HG03103 (cell line): ENCODE data around the gene CLEC7A.
A peak's percentile ranks its signal among the peaks of the same experiment; 100 is the strongest.

ENCODE experiments used
- ATAC-seq: cut with Tn5 transposase; IDR thresholded peaks from one replicate; pipeline ENCODE4 v1.9.1; 2021; ENCODE audit warnings: low read depth; ENCODE audit not compliant: unreplicated experiment

The CLEC7A gene

GRCh38 chr12:10130042-10130441 lies at the start of gene CLEC7A:
Gene CLEC7A, minus strand, starts transcription at chr12:10130199. Its CDS starts 117 bp downstream, at chr12:10130082.
- ATAC-seq: peak; percentile 76

- ATAC-seq: no peak
Measured at GRCh38 chr12:10179776-10180181, 49.8 kb upstream of the CLEC7A start.

- no peak for ATAC-seq
Measured at GRCh38 chr12:10178821-10179220, 48.8 kb upstream of the CLEC7A start, which contains the start of gene TMEM52B. Gene TMEM52B, plus strand, starts transcription at chr12:10179032. Its CDS starts 543 bp downstream, at chr12:10179575.

- ATAC-seq: no peak
Measured at GRCh38 chr12:10175846-10176636, 46.0 kb upstream of the CLEC7A start.

DNA sequence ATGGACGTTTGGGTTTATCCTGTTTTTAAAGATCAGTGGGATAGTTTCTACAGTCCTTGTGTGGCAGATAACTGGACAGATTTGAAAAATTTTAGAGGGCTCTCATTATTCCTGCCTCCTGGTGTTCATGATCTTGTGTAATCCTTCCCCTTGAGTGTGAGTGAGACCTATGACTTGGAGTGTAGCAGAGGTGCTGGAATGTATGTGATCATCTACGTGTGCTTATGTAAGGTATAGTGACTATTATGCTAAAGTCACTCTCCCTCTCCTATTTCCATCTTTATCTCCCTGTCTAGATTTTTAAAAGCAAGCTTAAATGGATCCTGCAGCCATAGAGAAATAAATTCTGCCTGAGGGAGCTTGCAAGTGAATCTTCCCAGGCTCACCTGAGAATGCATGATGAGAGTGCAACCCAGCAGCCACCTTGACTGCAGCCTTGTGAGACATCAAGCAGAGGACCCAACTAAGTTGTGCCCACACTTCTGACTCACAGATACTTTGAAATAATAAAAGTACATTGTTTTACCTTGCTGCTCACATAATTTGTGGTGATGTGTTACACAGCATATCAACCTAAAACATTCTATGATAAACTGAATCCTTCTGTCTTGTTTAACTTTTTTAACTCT lies 45.1 kb upstream of the CLEC7A start:
- ATAC-seq: no peak

DNA sequence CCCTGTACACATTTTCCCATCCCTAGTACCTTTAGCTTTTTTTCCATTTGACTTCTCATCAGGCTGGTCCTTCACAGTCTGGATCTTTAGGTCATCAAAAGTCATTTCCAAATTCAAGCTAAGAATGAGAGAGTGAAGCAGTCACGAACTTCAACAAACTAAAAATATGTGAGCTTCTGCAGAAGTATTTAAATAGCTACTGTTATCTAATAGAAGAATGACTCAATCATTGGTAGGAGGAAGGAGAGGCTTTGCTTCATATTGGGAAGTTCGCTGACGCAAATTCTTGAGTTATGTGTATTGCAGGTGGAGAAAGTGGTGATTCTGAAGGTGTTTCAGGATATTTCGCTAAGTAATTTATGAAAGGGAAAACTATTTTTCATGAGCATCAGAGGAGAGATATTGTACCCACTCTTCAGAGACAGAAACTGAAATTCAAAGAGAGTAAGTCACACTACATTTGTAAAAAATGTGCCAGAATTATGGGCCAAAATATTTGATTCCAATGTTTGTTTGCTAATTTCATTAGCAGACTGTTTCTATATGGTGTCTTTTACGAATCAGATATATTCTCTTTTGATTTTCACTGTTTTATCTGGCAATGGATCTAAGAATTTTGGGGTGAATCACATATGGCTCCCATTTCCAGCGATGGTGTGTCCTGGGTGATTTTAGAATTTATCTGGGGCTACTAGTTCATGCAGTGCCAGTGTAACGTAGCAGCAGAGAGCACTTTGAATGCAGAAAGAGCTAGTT lies 42.2 kb upstream of the CLEC7A start, which contains the start of gene OLR1:
Gene OLR1, minus strand, starts transcription at position 160 of the 756 bp plus-strand sequence. Its CDS starts 55 bp downstream, at position 105.
- ATAC-seq: no peak

- ATAC-seq: no peak
Measured at GRCh38 chr12:10170216-10170615, 40.2 kb upstream of the CLEC7A start.

- no peak for ATAC-seq
Measured at GRCh38 chr12:10169104-10169503, 39.1 kb upstream of the CLEC7A start.

GRCh38 chr12:10167599-10167998 lies 37.6 kb upstream of the CLEC7A start:
- ATAC-seq: no peak

DNA sequence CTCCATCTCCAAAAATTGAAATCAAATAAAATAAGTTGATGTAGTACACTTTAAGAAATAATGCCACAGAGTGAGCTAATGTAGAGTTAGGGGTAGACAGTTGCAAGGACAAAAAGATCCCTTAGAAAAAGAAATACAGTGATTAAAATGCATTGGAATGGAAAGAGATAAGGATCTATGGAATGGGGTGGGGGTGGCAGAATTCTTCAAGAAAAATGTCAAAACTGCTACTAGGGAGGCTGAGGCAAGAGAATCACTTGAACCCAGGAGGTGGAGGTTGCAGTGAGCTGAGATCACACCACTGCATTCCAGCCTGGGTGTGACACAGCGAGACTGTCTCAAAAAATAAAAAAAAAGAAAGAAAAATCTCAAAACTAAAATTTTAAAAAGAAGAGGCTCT lies 35.4 kb upstream of the CLEC7A start:
- no peak for ATAC-seq

- no peak for ATAC-seq
Measured at GRCh38 chr12:10163084-10163483, 33.1 kb upstream of the CLEC7A start.

DNA sequence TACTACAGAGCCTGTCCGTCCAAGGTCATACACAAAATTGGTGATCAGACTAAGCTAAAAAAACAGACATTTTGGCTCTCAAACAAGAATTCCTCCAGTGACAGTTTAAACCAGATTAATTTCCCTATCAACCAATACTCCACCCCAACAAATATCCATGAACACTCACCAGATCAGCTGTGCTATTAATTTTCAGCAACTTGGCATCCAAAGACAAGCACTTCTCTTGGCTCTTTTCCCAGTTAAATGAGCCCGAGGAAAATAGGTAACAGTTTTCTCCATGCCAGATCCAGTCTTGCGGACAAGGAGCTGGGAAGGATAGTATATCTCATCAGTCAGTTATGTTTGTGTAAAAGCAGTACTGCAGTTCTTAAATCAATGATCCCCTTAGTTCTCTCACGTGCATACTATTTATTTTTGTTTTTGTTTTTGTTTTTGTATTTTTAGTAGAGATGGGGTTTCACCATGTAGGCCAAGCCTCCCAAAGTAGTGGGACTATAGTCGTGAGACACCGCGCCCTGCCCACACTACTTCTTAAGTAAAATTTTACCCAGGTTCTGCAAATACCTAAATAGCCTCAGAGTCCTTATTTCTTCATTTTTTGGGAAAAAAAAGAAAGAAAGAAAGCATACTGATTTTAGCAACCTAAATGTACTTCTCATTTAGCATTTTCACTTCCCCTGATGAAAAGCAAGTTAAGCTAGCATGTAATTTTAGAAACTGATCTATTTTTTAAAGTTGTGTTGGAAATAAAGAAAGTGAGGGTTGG lies 30.8 kb upstream of the CLEC7A start:
- no peak for ATAC-seq

DNA sequence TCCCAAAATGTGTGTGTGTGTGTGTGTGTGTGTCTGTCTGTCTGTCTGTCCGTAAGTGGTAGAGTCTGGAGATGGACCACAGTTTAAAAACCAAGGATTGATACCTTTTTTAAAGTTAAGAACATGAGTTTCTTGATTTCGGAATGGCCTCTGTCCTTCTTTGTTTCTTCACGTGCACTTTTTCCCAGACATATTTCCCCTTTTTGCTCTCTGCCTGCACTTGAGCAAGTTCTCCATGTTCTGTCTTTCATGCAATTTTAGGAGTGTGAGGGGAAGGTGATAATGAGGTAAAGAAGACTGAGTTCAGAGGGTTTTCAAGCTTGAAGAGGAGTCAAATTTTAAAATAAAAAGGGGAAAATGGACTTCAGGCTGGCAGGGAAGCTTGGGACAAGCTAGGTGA lies 29.3 kb upstream of the CLEC7A start:
- ATAC-seq: no peak

GRCh38 chr12:10158406-10158805 lies 28.4 kb upstream of the CLEC7A start:
- ATAC-seq: no peak

DNA sequence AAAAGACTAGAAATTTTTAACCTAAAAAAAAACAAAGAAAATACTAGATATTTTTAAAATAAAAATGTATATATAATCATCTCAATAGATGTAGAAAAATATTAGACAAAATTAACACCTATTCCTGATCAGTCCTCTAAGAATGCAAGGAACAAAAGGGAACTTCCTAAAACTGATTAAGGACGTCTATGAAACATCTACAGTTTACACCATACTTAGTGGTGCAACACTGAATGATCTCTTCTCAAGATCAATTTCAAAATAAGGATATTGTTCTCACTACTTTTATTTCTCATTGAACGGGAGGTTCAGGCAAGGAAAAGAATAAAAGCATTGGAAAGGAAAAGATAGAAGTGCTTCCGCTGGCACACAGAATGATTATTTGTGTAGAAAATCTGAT lies 26.0 kb upstream of the CLEC7A start:
- no peak for ATAC-seq

GRCh38 chr12:10154145-10154496 lies 24.1 kb upstream of the CLEC7A start:
- ATAC-seq: no peak

DNA sequence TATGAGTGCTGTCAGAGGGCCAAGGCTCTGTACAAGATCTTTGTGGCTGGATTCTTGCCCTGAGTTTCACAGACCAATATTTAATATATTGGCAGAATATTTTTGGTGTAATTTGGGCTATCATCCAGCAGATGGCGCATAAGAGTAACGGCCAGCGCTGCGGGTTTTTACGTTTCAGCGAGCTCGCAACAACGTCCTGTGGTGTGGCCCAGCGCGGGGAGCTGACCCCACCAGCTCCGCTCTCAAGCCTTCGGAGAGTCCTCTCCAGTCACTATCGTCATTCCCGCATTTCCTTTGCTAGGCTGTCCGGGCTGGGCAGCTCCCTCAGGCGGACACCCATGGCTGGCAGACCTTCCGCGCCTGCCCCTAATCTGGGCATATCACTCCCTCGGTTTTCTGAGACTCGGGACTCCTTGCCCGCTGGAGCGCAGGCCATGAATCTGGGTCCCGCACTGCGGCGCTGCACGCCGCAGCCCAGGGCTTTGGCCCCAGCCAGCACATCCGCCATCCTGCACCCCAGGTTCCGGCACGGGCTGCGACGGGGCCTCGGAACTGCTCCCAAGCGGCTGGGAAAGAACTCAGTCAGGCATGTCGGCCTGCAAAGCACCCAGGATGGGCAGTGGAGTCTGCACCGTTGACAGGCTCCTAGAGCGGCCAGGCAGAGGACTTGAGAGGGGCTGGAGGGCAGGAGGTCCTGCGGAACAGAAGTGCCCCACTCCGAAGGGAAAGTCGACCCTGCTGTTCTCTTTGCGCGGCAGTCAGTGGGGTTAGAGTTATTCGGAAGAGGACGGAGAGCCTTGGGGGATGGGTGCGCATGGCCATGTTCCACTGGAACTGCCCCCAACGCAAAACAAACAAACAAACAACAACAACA lies 23.5 kb upstream of the CLEC7A start:
- no peak for ATAC-seq

- no peak for ATAC-seq
Measured at GRCh38 chr12:10151621-10152020, 21.6 kb upstream of the CLEC7A start.

GRCh38 chr12:10147714-10148403 lies 17.9 kb upstream of the CLEC7A start:
- ATAC-seq: no peak
